HG02588 (cell line): Measurements from ENCODE around the gene CCDC80.
"Not testable (repeated sequence)": the region's sequence is repeated elsewhere in the genome, so short reads cannot be mapped to it uniquely, and the experiment has no call there.

ENCODE experiments used
- ATAC-seq: cut with Tn5 transposase; IDR thresholded peaks from one replicate; pipeline ENCODE4 v1.9.1; 2021; ENCODE audit warnings: mild to moderate bottlenecking, moderate library complexity; ENCODE audit not compliant: unreplicated experiment

CCDC80 gene

GRCh38 chr3:112597945-112598344, 43.0 kb downstream of the CCDC80 start:
- no peak for ATAC-seq

- no peak for ATAC-seq
Observed at GRCh38 chr3:112594856-112595255, 46.1 kb downstream of the CCDC80 start.

- ATAC-seq, result no peak
Observed at GRCh38 chr3:112593258-112593657, 47.7 kb downstream of the CCDC80 start.

GRCh38 chr3:112587336-112587735, 53.6 kb downstream of the CCDC80 start:
- ATAC-seq, result no peak

GRCh38 chr3:112585782-112586181, 55.2 kb downstream of the CCDC80 start:
- no peak for ATAC-seq

GRCh38 chr3:112583105-112583504, 57.8 kb downstream of the CCDC80 start:
- no peak for ATAC-seq

GRCh38 chr3:112582244-112582874, 58.6 kb downstream of the CCDC80 start:
- ATAC-seq, result no peak

GRCh38 chr3:112579697-112580096, 61.2 kb downstream of the CCDC80 start:
- no peak for ATAC-seq

GRCh38 chr3:112579232-112579631, 61.7 kb downstream of the CCDC80 start:
- ATAC-seq, result no peak

- no peak for ATAC-seq
Observed at GRCh38 chr3:112572701-112573100, 68.2 kb downstream of the CCDC80 start.

- ATAC-seq, result no peak
Observed at GRCh38 chr3:112569265-112569664, 71.7 kb downstream of the CCDC80 start.

GRCh38 chr3:112568642-112569041, 72.3 kb downstream of the CCDC80 start:
- ATAC-seq, result no peak

GRCh38 chr3:112564940-112565305, 76.0 kb downstream of the CCDC80 start:
- ATAC-seq, result no peak

- ATAC-seq, result not testable (repeated sequence)
Observed at GRCh38 chr3:112564247-112564939, 76.5 kb downstream of the CCDC80 start.

- ATAC-seq, result peak; percentile 78
Observed at GRCh38 chr3:112561734-112562529, 79.0 kb downstream of the CCDC80 start, which contains the start of the genes ATG3 and SLC35A5. Gene ATG3 (minus strand): TSS chr3:112561962. CDS start chr3:112561528, 434 bp downstream. Gene SLC35A5 (plus strand): TSS chr3:112562045. CDS start chr3:112563404, 1,359 bp downstream.

- ATAC-seq, result peak; percentile 45
Observed at GRCh38 chr3:112561484-112561733, 79.5 kb downstream of the CCDC80 start.

- peak; percentile 20 for ATAC-seq
Observed at GRCh38 chr3:112560721-112561483, 80.0 kb downstream of the CCDC80 start.

- ATAC-seq, result no peak
Observed at GRCh38 chr3:112560307-112560706, 80.6 kb downstream of the CCDC80 start.

- ATAC-seq, result no peak
Observed at GRCh38 chr3:112557976-112558375, 83.0 kb downstream of the CCDC80 start.

GRCh38 chr3:112555535-112556170, 85.3 kb downstream of the CCDC80 start:
- no peak for ATAC-seq

- no peak for ATAC-seq
Observed at GRCh38 chr3:112550859-112551258, 90.1 kb downstream of the CCDC80 start.
